Glutamatergic neuron (in vitro differentiated cells): ENCODE measurements around the gene YAP1. TPM values are rescaled to one million over a fixed set of nuclear protein-coding genes. Genes with fewer than 3 reads are reported as not detected.

Experiments
- DNase-seq: peaks from one replicate; pipeline ENCODE4 v3.0.0; 2022
- H3K27ac Mint-ChIP-seq: one replicate; pipeline ENCODE4 v1.8.0; 2020; ENCODE audit warnings: mild to moderate bottlenecking, mixed read lengths, inconsistent platforms; ENCODE audit not compliant: unreplicated experiment
- H3K27me3 Mint-ChIP-seq: one replicate; pipeline ENCODE4 v1.8.0; 2020; ENCODE audit warnings: mild to moderate bottlenecking, moderate library complexity, mixed read lengths, inconsistent platforms; ENCODE audit not compliant: unreplicated experiment
- H3K36me3 Mint-ChIP-seq: one replicate; pipeline ENCODE4 v1.8.0; 2020; ENCODE audit warnings: mild to moderate bottlenecking, mixed read lengths, inconsistent platforms; ENCODE audit not compliant: unreplicated experiment
- H3K4me1 Mint-ChIP-seq: one replicate; pipeline ENCODE4 v1.8.0; 2020; ENCODE audit warnings: mild to moderate bottlenecking, low read depth, mixed read lengths, inconsistent platforms; ENCODE audit not compliant: unreplicated experiment
- H3K4me3 Mint-ChIP-seq: one replicate; pipeline ENCODE4 v1.8.0; 2020; ENCODE audit warnings: mild to moderate bottlenecking, mixed read lengths, inconsistent platforms; ENCODE audit not compliant: unreplicated experiment
- H3K9me3 Mint-ChIP-seq: one replicate; pipeline ENCODE4 v1.8.0; 2020; ENCODE audit warnings: mild to moderate bottlenecking, moderate library complexity, mixed read lengths, inconsistent platforms; ENCODE audit not compliant: unreplicated experiment
- total RNA-seq: library from RNA; stranded (reverse); fragmentation: NEBNext Ultra II Directional; extraction: Animal tissue kit (Norgen Biotek cat#: 25700); gene quantifications from one replicate; pipeline ENCODE4 v1.2.1, GENCODE V29; 2021; ENCODE audit not compliant: unreplicated experiment
- TF ChIP-seq, protein P1 (sequence below): fragments of 200-600 bp; sonication (generic); IDR thresholded peaks from one replicate; pipeline ENCODE4 v1.5.0; 2021; ENCODE audit not compliant: partially characterized antibody, unreplicated experiment

YAP1 gene
- total RNA-seq, 1 donor from 2014 or later: 1.3 TPM

GRCh38 chr11:102272047-102272824 is 162.0 kb downstream of the YAP1 start:
- H3K9me3 Mint-ChIP-seq: peaks cover 9% of the 10 kb centered on the region
- H3K27me3 Mint-ChIP-seq: no peaks in the 10 kb centered on the region
- no peaks in the 10 kb centered on the region for H3K4me1 Mint-ChIP-seq
- no peak overlapping the region for H3K4me3 Mint-ChIP-seq
- TF ChIP-seq, protein P1, sequence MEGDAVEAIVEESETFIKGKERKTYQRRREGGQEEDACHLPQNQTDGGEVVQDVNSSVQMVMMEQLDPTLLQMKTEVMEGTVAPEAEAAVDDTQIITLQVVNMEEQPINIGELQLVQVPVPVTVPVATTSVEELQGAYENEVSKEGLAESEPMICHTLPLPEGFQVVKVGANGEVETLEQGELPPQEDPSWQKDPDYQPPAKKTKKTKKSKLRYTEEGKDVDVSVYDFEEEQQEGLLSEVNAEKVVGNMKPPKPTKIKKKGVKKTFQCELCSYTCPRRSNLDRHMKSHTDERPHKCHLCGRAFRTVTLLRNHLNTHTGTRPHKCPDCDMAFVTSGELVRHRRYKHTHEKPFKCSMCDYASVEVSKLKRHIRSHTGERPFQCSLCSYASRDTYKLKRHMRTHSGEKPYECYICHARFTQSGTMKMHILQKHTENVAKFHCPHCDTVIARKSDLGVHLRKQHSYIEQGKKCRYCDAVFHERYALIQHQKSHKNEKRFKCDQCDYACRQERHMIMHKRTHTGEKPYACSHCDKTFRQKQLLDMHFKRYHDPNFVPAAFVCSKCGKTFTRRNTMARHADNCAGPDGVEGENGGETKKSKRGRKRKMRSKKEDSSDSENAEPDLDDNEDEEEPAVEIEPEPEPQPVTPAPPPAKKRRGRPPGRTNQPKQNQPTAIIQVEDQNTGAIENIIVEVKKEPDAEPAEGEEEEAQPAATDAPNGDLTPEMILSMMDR: no peak
- H3K36me3 Mint-ChIP-seq: no peaks in the 10 kb centered on the region
- no peak overlapping the region for H3K27ac Mint-ChIP-seq
- no peak for DNase-seq

DNA sequence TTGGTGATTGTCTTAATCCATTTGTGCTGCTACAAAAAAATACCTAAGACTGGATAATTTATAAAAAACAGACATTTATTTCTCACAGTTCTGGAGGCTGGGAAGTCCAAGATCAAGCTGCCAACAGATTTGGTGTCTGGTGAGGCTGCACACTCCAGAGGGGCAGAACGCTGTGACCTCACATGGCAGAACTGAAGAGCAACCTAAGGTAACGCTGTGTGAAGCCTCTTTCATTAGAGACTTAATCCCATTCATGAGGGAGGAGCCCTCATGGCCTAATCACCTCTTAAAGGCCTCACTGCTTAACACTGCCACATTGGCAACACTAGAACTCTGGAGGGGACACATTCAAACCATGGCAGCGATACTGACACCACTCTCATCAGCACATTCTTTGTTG is 164.4 kb downstream of the YAP1 start:
- no peaks in the 10 kb centered on the region for H3K36me3 Mint-ChIP-seq
- TF ChIP-seq, protein P1: no peak
- peaks cover 7% of the 10 kb centered on the region for H3K9me3 Mint-ChIP-seq
- no peak overlapping the region for H3K27ac Mint-ChIP-seq
- DNase-seq: no peak
- H3K4me3 Mint-ChIP-seq: no peak overlapping the region
- no peaks in the 10 kb centered on the region for H3K4me1 Mint-ChIP-seq
- H3K27me3 Mint-ChIP-seq: no peaks in the 10 kb centered on the region

DNA sequence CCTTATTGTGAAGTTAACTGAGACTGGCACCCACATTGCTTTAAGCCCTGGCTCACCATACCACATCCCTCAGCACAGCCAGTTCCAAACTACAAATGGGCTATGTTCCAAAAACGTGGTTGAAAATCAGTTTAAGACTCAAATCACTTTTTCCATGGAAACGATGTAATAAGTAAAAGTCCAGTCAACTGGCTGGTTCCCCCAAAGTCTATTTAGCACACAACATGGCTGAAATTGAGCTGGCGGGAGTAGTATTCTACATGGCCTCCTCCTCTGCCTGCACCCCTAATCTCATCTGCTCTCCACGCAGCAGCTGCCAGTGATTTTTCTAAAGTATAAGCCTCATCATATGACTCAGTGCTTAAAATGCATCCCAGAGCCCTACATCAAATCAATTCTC is 166.1 kb downstream of the YAP1 start:
- Mint-ChIP-seq H3K9me3 (peaks cover 7% of the 10 kb centered on the region), H3K4me3 (no peak overlapping the region), H3K27me3 (no peaks in the 10 kb centered on the region), H3K4me1 (no peaks in the 10 kb centered on the region), H3K27ac (no peak overlapping the region), H3K36me3 (no peaks in the 10 kb centered on the region)
- TF ChIP-seq, protein P1: no peak
- no peak for DNase-seq

DNA sequence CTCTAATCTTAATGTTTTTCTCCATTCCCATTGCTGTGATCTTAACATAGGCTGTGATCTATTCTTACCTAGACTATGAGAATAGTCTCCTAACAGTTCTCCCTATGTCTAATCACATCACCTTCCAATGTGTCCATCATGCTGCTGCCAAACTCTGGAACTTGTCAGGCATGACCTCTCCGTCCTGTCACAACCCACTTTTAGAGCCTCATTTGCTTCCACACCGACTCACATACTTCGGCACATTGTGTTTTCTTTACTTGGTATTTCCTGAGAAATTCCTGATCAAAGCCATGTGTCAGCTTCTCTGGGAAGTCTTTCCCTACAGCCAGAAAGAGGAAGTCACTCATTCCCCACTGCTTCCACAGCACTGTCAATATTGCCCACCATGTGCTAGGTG is 166.5 kb downstream of the YAP1 start:
- H3K27ac Mint-ChIP-seq: no peak overlapping the region
- peaks cover 7% of the 10 kb centered on the region for H3K9me3 Mint-ChIP-seq
- H3K4me1 Mint-ChIP-seq: no peaks in the 10 kb centered on the region

GRCh38 chr11:102279641-102280170 is 169.5 kb downstream of the YAP1 start:
- DNase-seq: no peak
- no peaks in the 10 kb centered on the region for H3K36me3 Mint-ChIP-seq
- H3K4me3 Mint-ChIP-seq: no peak overlapping the region
- H3K4me1 Mint-ChIP-seq: no peaks in the 10 kb centered on the region
- H3K27me3 Mint-ChIP-seq: no peaks in the 10 kb centered on the region
- H3K9me3 Mint-ChIP-seq: peaks cover 7% of the 10 kb centered on the region
- no peak overlapping the region for H3K27ac Mint-ChIP-seq
- TF ChIP-seq, protein P1: no peak

More for the DNA sequence above, 166.5 kb downstream of the YAP1 start:
- no peaks in the 10 kb centered on the region for H3K27me3 Mint-ChIP-seq
- DNase-seq: no peak
- no peak overlapping the region for H3K4me3 Mint-ChIP-seq
- no peaks in the 10 kb centered on the region for H3K36me3 Mint-ChIP-seq
- TF ChIP-seq, protein P1: no peak
